Hepatocyte (in vitro differentiated cells): ENCODE data around the gene PDE4D.

Source experiments
- CTCF ChIP-seq: fragments of 200-600 bp; sonication (generic); IDR thresholded peaks from 2 replicates; pipeline ENCODE4 v1.5.1; 2016; ENCODE audit warnings: antibody characterized with exemption, mild to moderate bottlenecking; ENCODE audit not compliant: poor library complexity
- EZH2 ChIP-seq: fragments of 200-600 bp; sonication (generic); IDR thresholded peaks from 2 replicates; pipeline ENCODE4 v1.6.1; 2016; ENCODE audit warnings: antibody characterized with exemption, mild to moderate bottlenecking, borderline replicate concordance

- TF ChIP-seq CTCF = no peak
- no peak for TF ChIP-seq EZH2
These were observed 686.1 kb downstream of the PDE4D start for GRCh38 chr5:59207401-59207800.
